CD4-positive, alpha-beta T cell treated with Interleukin-10 for 1 hour (primary cell): ENCODE measurements around the gene TET3.

ENCODE experiments used
- DNase-seq: peaks from one replicate; pipeline ENCODE4 v3.0.0-alpha.2; 2020

TET3 gene

GRCh38 chr2:74007711-74008110 lies 23.0 kb downstream of the TET3 start:
- DNase-seq = no peak

DNA sequence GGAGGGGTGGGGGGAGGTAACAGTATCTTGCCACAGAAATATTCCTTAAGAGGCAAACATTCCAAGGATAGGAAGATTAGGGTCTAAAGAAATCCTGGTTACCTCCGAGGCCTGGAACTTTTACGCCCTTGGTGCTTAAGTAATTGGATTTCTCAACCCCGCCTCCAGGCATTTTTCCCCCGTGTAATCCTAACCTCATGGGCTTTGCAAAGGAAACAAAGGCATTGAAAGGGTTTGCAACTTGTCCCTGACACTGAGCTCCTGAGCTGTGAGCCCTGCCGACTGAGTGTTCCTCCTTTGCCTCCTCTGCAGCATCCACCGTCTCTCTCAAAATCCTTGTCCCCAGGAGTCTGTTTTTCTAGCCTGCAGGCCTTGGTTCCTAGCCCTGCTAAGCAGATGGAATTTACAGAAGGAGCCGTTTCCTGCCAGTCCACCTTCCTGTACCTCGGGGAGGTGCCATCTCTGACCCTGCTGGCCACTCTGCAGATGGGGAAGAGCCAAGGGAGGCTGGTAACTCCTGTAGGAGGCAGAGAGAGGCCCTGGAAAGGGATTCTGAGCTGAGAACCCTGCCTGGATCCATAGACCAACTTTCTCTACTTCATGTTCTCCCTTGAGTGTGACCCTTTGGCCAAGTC lies 24.2 kb downstream of the TET3 start:
- DNase-seq = no peak

DNA sequence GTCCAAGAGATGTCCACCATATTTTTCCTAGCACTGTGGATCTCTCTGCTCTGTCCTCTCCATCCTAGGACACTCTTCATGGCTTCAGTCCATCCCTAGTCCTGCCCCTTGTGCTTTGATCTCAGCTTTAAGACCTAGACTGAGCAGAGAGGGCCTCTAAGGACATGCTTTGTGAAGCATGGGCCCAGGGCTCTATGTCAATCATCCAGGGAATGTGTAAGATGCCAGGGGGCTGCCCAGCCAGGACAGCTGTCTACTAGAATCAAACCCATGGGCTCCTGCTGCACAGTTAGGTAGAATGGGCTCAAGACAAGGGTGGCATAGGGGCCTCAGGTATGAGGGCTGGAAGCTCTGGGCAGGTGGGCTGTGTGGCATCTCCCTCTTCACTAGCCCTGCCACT lies 24.9 kb downstream of the TET3 start:
- no peak for DNase-seq

- no peak for DNase-seq
These were observed 25.4 kb downstream of the TET3 start for GRCh38 chr2:74010087-74010541.

DNA sequence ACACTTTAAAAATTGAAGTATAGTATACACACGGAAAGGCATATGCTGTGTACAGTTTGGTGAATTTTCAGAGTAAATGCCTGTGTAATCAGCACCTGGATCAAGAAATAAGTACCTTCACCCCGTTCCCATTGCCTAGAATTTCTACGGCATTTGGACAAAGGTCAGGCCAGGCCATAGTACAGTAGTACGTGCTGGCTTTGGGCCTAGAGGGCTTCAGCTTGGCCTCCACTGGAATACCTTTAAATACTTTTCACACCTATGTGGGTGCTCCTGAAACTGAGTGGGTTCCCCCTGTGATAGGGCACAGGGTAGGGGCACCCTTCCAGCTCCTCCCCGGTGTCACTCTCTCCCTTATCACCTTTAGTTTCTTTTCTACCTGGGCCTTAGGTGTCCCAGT lies 26.5 kb downstream of the TET3 start:
- DNase-seq = no peak

DNA sequence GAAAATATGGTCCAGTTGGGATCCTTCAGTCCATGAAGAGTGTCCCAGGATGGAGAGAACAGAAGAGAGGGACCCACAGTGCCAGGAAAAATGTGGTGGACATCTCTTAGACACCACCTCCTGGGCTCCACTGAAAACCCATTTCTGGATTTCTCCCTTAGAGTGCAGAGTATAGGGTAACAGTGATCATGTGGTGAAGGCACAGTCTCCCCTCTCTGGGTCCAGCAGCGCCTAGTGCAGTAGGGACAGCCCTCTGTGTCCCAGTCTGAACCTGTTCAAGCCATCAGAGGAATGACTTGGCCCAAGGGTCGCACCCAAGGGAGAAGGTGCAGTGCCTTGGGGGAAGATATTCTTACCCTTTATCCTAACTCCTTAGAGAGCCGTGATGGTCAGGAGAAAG lies 30.1 kb downstream of the TET3 start:
- no peak for DNase-seq

- no peak for DNase-seq
These were observed 32.5 kb downstream of the TET3 start for GRCh38 chr2:74017223-74017622.

GRCh38 chr2:74019516-74019915 lies 34.8 kb downstream of the TET3 start:
- DNase-seq = no peak

DNA sequence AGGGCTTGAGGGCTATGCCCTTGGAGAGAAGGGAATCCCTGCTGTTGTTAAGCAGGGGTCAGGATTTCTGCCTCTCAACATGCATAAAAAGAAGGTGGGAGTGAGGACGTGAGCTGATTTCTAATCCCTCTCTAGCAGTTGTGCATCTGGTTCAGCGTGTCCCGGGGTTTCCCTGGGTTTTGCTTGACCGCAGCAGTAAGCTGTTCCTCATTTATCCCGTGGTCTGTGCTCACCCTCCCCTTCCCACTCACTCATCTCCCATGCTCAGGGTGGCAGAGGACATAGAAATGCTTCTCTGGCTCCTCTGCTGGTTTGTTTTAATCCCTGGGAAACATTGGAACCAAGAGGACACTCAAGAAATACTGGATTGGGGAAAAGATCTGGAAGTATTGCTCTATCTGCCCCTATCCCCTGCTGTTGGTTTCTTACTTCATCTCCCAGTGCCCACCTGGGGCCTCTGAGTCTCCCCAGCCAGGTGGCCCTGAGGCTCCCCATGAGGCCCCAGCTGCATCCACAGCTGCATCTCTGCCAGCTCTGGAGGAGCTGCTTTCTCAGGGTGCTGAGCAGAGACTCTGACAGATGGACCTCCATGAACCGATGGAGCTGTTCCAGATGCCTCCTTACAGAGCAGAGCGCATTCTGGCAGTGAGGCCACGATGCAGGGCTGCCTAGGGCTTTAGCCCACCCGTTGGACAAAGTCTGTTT lies 36.1 kb downstream of the TET3 start:
- DNase-seq = no peak

DNA sequence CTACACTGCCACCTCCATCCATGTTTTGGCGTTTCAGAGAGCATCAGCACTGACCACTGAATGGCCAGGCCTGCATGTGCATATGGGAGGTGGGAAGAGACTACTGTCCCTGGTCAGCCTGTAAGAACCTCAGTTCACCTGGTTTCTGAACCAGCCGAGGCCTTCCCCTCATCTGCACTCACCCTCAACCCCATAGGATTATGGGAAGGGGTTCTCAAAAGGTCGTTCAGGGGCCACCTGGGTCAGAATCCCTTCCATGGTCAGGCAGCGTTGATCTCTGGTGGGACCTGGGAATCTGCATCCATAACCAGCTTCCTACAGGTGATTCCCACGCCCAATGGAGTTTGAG lies 36.7 kb downstream of the TET3 start:
- no peak for DNase-seq

- no peak for DNase-seq
These were observed 39.5 kb downstream of the TET3 start for GRCh38 chr2:74024216-74024615.

DNA sequence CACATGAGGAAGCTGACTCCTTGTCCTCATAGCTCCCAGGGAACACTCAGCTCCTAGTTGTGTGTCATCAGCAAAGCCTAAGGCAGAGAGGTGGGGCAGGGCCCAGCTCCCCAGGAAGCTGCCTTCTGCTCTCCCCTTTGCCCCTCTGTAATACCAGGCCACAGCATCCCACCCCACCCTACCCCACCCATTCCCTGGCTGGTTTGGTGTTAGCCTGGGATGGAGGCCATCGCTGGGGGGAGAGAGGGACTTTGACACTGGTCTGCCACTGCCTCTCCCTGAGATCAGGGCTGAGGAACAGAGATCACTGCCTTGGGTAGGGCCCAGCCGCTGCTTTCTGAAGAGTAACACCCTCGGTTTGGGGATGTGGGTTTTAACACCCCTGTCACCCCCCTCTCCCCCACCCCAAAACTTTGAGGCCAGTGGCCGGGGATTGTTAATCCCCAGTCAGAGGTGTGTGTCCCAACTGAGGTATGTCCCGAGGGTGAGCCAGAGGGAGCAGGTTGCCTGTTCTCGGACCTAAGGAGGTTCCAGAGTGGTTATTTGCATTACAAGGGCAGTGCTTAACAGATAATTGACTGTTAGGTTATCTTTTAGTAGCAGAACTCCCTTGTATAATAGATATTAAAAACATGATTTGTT lies 41.4 kb downstream of the TET3 start:
- peak; percentile 10 for DNase-seq

- no peak for DNase-seq
These were observed 42.1 kb downstream of the TET3 start for GRCh38 chr2:74026687-74027241.

DNA sequence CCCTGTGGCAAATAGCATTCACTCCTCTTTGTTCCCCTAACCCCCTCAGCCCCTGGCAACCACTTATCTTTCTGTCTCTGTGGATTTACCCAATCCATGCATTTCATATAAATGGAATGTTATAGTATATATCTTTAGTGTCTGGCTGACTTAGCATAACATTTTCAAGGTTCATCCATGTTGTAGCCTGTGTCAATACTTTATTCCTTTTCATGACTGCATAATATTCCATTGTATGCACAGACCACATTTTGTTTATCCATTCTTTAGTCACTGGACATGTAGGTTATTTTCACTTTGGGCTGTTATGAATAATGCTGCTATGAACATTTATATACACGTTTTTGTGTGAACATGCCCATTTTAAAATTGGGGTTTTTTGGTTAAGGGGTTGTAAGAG lies 42.8 kb downstream of the TET3 start:
- no peak for DNase-seq

- DNase-seq = no peak
These were observed 43.6 kb downstream of the TET3 start for GRCh38 chr2:74028290-74028689.

DNA sequence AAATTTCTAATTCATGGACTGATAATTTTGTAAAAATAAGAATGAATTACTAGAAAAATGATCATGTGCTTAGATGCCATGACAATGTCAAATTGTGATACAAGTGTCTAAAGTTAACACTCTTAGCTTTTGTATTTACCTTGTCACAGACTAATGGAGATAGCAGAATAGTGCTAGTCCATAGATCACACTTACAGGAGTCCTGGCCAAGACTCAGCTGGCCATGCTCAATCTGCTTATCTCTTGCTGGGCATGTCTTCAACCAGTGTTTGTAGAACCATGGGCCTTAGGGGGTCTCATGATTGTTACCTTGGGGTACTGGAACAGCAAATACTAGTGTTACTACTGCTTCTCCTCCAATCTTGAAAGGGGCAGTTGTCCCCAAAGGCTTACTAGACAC lies 44.0 kb downstream of the TET3 start:
- DNase-seq = no peak

DNA sequence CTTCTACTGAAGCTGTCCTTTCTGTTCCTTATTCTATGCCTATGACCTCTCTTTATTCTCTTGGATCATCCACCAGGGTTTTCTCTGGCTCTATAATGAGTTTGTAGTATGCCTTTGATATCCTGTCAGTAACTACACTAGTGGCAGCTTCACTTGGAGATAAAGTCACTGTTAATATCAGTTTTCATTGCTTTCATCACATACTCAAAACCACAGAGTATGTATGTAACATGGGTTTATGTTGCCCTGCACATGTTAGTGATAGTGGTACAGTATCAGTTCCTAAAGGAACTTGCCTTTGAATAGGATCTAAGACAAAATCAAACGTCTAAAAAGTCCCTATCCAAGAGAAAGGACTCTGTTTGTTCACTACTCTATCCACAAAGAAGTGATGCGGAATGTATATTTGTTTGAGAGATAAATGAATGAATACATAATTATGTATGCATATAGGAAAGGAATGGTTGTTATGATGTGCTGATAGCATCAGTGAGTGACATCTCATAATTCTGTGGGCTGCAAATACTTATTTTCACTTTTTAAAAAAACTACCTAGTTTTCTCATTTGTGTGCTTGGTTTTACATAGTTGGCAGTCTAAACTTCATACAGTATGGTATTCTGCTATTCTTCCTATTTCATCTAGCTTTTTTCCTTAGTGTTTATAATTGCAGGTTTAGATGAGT lies 45.1 kb downstream of the TET3 start:
- no peak for DNase-seq

- no peak for DNase-seq
These were observed 46.5 kb downstream of the TET3 start for GRCh38 chr2:74031221-74031620.

DNA sequence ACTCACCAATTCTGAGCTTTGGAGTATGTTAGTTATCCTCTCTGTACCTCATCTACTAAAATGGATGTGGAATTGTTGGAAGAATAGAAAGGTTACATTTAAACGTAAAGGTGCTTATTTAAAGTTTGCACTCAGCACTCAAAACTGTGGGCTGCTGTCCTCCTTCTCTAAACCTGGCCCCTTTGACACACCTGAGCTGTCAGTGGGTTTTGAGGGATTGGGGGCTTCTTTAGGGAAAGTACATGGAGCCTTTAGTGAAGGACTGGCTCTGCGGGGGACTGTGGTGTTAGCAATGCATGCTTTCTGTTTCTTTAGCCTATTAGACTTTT lies 47.2 kb downstream of the TET3 start:
- DNase-seq = no peak

GRCh38 chr2:74033375-74033774 lies 48.7 kb downstream of the TET3 start:
- no peak for DNase-seq
